Measurements from ENCODE around the gene SHOC2.

DNA sequence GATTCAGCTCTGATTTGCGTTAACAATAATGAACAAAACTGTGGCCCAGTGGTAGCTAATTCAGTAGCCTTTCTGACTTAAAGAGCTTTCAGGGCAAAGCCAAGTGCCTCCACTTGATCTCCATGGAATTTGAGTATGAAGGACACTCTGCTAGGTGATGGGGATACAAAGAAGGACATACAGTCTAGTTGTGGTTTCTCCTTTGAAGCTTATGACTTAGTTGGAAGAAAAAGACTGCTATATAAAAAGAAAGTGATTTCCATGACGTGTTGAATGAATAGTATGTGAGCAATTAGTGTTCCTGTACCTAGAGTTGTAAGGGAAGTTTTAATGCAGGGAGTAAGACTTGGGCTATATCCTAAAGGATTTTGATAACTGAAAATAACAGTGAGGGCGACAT lies 39.4 kb upstream of the SHOC2 start:
- TF ChIP-seq TAF1 (IDR thresholded peaks at IDR 0.05; ENCODE audit: borderline replicate concordance, low read depth, low read length) (no peak), POLR2A (IDR thresholded peaks at IDR 0.05; ENCODE audit: low read depth, low read length) (no peak), POLR2AphosphoS5 (IDR thresholded peaks at IDR 0.05; ENCODE audit: low read depth, low read length) (no peak)

All from GM12892 (cell line).